CD4-positive, alpha-beta T cell (primary cell): ENCODE measurements around the gene BMX. TPM values are rescaled to one million over a fixed set of nuclear protein-coding genes. Genes with fewer than 3 reads are reported as not detected.

Source experiments
- ATAC-seq: fragments of 200-7000 bp; cut with Tn5 transposase; one replicate; pipeline ENCODE4 v1.10.0; 2022; ENCODE audit warnings: mild to moderate bottlenecking; ENCODE audit not compliant: poor library complexity
- CTCF ChIA-PET: fragments of 350-600 bp; sonication (Branson Sonifier 250); formaldehyde crosslinking; loops from one replicate; lab custom pipeline; 2021; ENCODE audit warnings: antibody characterized with exemption, inconsistent platforms; lab: Charles Lee
- POLR2A ChIA-PET: fragments of 350-600 bp; sonication (Branson Sonifier 250); formaldehyde crosslinking; loops from one replicate; lab custom pipeline; 2021; ENCODE audit warnings: antibody characterized with exemption, inconsistent platforms; lab: Charles Lee
- DNase-seq, 14 experiments: peaks; one replicate each; pipeline ENCODE4 v3.0.0-alpha.2; 2013 to 2020; ENCODE audit warnings: mixed read lengths in 2 of 14
- H3K27ac ChIP-seq, 2 donors: one replicate each; pipeline versions ENCODE4 v1.5.1 to v1.7.0; 2013; ENCODE audit warnings: low read length in 2 of 2, low read depth in 1 of 2, mild to moderate bottlenecking in 1 of 2
- H3K27me3 ChIP-seq, 2 experiments: 1 replicate in 1 of 2; 2 replicates in 1 of 2; pipeline versions ENCODE4 v1.6.1 to v1.7.0; 2013; ENCODE audit warnings: low read length in 2 of 2, control low read depth in 1 of 2, mild to moderate bottlenecking in 1 of 2, moderate library complexity in 1 of 2; ENCODE audit not compliant: insufficient read depth in 2 of 2, control insufficient read depth in 1 of 2
- H3K36me3 ChIP-seq: one replicate; pipeline ENCODE4 v1.6.1; 2013; ENCODE audit warnings: low read length, control low read depth; ENCODE audit not compliant: insufficient read depth
- H3K4me1 ChIP-seq: one replicate; pipeline ENCODE4 v1.6.1; 2013; ENCODE audit warnings: low read length, control low read depth; ENCODE audit not compliant: insufficient read depth
- H3K4me3 ChIP-seq: one replicate; pipeline ENCODE4 v1.5.1; 2013; ENCODE audit warnings: mild to moderate bottlenecking, low read length, moderate library complexity
- H3K9me3 ChIP-seq, 2 experiments: 1 replicate in 1 of 2; 2 replicates in 1 of 2; pipeline versions ENCODE4 v1.6.1 to v1.7.0; 2013; ENCODE audit warnings: low read length in 2 of 2, mild to moderate bottlenecking in 2 of 2, control low read depth in 1 of 2, moderate library complexity in 1 of 2; ENCODE audit not compliant: control insufficient read depth in 1 of 2, insufficient read depth in 1 of 2
- H3K27ac Mint-ChIP-seq: one replicate; pipeline ENCODE4 v1.8.0; 2020; ENCODE audit warnings: mixed read lengths
- H3K27me3 Mint-ChIP-seq: one replicate; pipeline ENCODE4 v1.8.0; 2021; ENCODE audit warnings: mixed read lengths
- H3K36me3 Mint-ChIP-seq: one replicate; pipeline ENCODE4 v1.8.0; 2021; ENCODE audit warnings: low read depth, mixed read lengths
- H3K4me1 Mint-ChIP-seq: one replicate; pipeline ENCODE4 v1.8.0; 2021; ENCODE audit warnings: low read depth, mixed read lengths
- H3K4me3 Mint-ChIP-seq: one replicate; pipeline ENCODE4 v1.8.0; 2020; ENCODE audit warnings: mild to moderate bottlenecking, mixed read lengths
- H3K9me3 Mint-ChIP-seq: one replicate; pipeline ENCODE4 v1.8.0; 2020; ENCODE audit warnings: mixed read lengths
- intact Hi-C, 2 experiments: fragments of 100-400 bp; cut with DNase I in 1 of 2; cut with micrococcal nuclease in 1 of 2; formaldehyde crosslinking; loops; one replicate each; pipeline versions ENCODE4 v1.15.1 to v1.9.0; 2023 to 2025; cut with DNase I, micrococcal nuclease
- total RNA-seq, 174 experiments: library from RNA in 2 of 174; stranded (reverse) in 2 of 174; gene quantifications; one replicate each; pipeline ENCODE4 v1.2.3 and lab custom pipeline; 2021 to 2026
- TF ChIP-seq, protein P1 (sequence below): fragments of 200-600 bp; IDR thresholded peaks from one replicate; pipeline ENCODE4 v1.8.0; 2022; ENCODE audit warnings: antibody characterized with exemption, mild to moderate bottlenecking

Gene BMX
- total RNA-seq, 2 experiments from 2014 or later = not detected

GRCh38 chrX:15465347-15465746, 35.3 kb upstream of the BMX start:
- DNase-seq = no peak
- H3K4me1 ChIP-seq = no peaks in the 10 kb centered on the region
- POLR2A ChIA-PET = no interaction called here
- no peaks in the 10 kb centered on the region for H3K27me3 ChIP-seq
- Mint-ChIP-seq H3K4me1 (no peaks in the 10 kb centered on the region), H3K9me3 (no peaks in the 10 kb centered on the region), H3K4me3 (no peak overlapping the region), H3K27me3 (no peaks in the 10 kb centered on the region), H3K27ac (no peak overlapping the region), H3K36me3 (no peaks in the 10 kb centered on the region)
- intact Hi-C loops = loop anchor here (5.0 kb wide), 1 partner anchor 163 kb away; no protein-coding TSS in a partner anchor
- no peak for ATAC-seq
- H3K27ac ChIP-seq = no peak overlapping the region
- no peaks in the 10 kb centered on the region for H3K9me3 ChIP-seq
- TF ChIP-seq, protein P1, sequence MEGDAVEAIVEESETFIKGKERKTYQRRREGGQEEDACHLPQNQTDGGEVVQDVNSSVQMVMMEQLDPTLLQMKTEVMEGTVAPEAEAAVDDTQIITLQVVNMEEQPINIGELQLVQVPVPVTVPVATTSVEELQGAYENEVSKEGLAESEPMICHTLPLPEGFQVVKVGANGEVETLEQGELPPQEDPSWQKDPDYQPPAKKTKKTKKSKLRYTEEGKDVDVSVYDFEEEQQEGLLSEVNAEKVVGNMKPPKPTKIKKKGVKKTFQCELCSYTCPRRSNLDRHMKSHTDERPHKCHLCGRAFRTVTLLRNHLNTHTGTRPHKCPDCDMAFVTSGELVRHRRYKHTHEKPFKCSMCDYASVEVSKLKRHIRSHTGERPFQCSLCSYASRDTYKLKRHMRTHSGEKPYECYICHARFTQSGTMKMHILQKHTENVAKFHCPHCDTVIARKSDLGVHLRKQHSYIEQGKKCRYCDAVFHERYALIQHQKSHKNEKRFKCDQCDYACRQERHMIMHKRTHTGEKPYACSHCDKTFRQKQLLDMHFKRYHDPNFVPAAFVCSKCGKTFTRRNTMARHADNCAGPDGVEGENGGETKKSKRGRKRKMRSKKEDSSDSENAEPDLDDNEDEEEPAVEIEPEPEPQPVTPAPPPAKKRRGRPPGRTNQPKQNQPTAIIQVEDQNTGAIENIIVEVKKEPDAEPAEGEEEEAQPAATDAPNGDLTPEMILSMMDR = no peak
- CTCF ChIA-PET = no interaction called here
- no peak overlapping the region for H3K4me3 ChIP-seq
- H3K36me3 ChIP-seq = no peaks in the 10 kb centered on the region

GRCh38 chrX:15465896-15466651, 34.5 kb upstream of the BMX start:
- no peaks in the 10 kb centered on the region for H3K36me3 ChIP-seq
- no peak for DNase-seq
- no peak overlapping the region for H3K4me3 ChIP-seq
- no peaks in the 10 kb centered on the region for H3K4me1 Mint-ChIP-seq
- H3K27me3 ChIP-seq = no peaks in the 10 kb centered on the region
- CTCF ChIA-PET = interaction anchor here (0.8 kb wide), 1 partner anchor 587 kb away, joined by 3 read pairs; no protein-coding TSS in a partner anchor
- no peaks in the 10 kb centered on the region for H3K9me3 Mint-ChIP-seq
- H3K27ac ChIP-seq = no peak overlapping the region
- intact Hi-C loops = loop anchor here (5.0 kb wide), 1 partner anchor 164 kb away; no protein-coding TSS in a partner anchor
- no peaks in the 10 kb centered on the region for H3K36me3 Mint-ChIP-seq
- no peaks in the 10 kb centered on the region for H3K4me1 ChIP-seq
- TF ChIP-seq, protein P1 = no peak
- POLR2A ChIA-PET = no interaction called here
- no peaks in the 10 kb centered on the region for H3K9me3 ChIP-seq
- no peak overlapping the region for H3K4me3 Mint-ChIP-seq
- H3K27me3 Mint-ChIP-seq = no peaks in the 10 kb centered on the region
- no peak overlapping the region for H3K27ac Mint-ChIP-seq
- no peak for ATAC-seq

- H3K27ac Mint-ChIP-seq = no peak overlapping the region
- Histone ChIP-seq H3K27me3 (no peaks in the 10 kb centered on the region), H3K4me3 (no peak overlapping the region), H3K4me1 (no peaks in the 10 kb centered on the region), H3K27ac (no peak overlapping the region), H3K9me3 (no peaks in the 10 kb centered on the region), H3K36me3 (no peaks in the 10 kb centered on the region)
- H3K4me1 Mint-ChIP-seq = no peaks in the 10 kb centered on the region
- ChIA-PET CTCF (no interaction called here), POLR2A (no interaction called here)
- H3K27me3 Mint-ChIP-seq = no peaks in the 10 kb centered on the region
- H3K9me3 Mint-ChIP-seq = no peaks in the 10 kb centered on the region
- TF ChIP-seq, protein P1 = peak; percentile 9
- peak in 3 of 14 experiments; percentile 1 to 21 (median 14) for DNase-seq
- no peaks in the 10 kb centered on the region for H3K36me3 Mint-ChIP-seq
- intact Hi-C loops = loop anchor here (2.0 to 5.0 kb wide), 2 partner anchors 119 to 166 kb away; no protein-coding TSS in a partner anchor
- ATAC-seq = no peak
- no peak overlapping the region for H3K4me3 Mint-ChIP-seq
Observed at GRCh38 chrX:15468036-15468435, 32.6 kb upstream of the BMX start.
